ENCODE results near the gene NOTUM. TPM values are rescaled to one million over a fixed set of nuclear protein-coding genes. Genes with fewer than 3 reads are reported as not detected.

Gene NOTUM
- total RNA-seq, 1 experiment from 2014 or later: not detected

DNA sequence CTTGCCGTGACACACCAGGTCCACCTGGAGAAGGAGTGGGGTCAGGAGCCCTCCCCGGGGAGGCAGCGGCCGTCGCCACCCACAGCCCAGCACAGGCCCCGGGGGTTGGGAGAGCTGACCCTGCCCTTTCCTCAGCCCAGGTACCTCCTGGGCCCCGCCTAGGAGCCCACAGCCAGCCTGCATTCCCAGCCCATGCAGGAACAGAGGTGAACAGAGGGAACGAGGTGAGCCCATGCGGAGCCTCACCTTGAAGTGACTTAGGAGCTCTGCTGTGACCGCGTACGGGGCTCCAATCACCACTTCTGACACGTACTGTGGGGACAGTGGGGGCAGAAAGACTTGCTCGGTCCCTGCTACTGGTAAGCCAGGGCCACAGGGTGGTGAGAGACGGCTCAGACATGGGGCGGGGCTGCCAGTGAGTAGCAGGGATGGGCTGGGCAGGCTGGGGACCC, 55.5 kb downstream of the NOTUM start:
- ChIA-PET POLR2A (ENCODE audit: low non-redundant PET) (no interaction called here), CTCF (no interaction called here)

DNA sequence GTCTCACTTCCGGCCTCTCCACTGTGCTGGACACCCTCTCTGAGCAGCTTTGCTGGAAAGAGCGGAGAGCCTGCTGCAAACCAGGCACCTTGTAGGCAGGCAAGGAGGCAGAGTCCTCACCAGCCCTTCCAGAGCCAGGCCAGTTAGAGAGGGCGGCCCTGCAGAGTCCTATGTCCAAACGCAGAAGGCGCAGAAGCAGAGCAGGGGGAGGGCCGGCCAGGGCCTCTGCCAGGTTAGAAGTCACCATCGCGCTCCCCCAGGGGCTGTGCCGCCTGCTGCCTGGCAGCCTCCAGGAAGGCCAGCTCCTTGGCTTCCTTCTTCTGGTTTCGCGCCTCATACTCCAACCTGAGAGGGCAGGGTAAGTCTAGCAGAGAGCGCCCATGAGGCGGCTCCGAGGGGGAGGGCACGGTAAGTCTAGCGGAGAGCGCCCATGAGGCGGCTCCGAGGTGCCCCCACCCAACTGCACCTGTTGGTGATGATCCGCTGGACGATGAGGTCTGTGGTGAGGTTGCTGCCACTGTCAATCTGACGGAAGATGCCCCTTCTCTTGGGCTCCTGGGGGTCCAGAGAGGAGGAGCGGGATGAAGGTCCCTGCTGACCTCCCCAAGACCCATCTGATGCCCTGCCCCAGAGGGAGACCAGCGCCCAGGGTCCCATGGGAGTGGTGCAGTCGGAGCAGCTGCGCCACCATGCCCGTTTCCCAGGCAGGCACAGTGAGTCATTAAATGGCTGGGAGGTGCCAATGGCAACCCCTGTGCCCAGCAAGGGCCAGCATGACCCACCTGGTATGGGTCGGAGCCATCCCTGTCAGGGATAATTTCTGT, 56.2 kb downstream of the NOTUM start:
- no peak overlapping the region for H3K27ac ChIP-seq (ENCODE audit: low read depth, low read length, poor library complexity, severe bottlenecking)
- DNase-seq (ENCODE audit: low spot score): no peak
- TSS peak; percentile 33 for BruUV-seq (replicated peaks)
- H3K27me3 ChIP-seq (replicated peaks; ENCODE audit: insufficient read depth, low read depth, low read length, poor library complexity): no peaks in the 10 kb centered on the region
- intact Hi-C loops (cut with micrococcal nuclease; ENCODE audit: unreplicated experiment): no loop called here
- CTCF ChIA-PET: no interaction called here
- H3K4me1 ChIP-seq (ENCODE audit: insufficient read depth, low read length, poor library complexity, severe bottlenecking): peaks cover 5% of the 10 kb centered on the region
- peaks cover 33% of the 10 kb centered on the region for H3K36me3 ChIP-seq (ENCODE audit: insufficient read depth, low read length, poor library complexity, severe bottlenecking)
- H3K9me3 ChIP-seq (ENCODE audit: low read depth, low read length, poor library complexity, severe bottlenecking): no peaks in the 10 kb centered on the region
- no peak overlapping the region for H3K4me3 ChIP-seq (ENCODE audit: low read depth, low read length, poor library complexity, severe bottlenecking)
- POLR2A ChIA-PET (ENCODE audit: low non-redundant PET): no interaction called here
- TF ChIP-seq, protein P1, sequence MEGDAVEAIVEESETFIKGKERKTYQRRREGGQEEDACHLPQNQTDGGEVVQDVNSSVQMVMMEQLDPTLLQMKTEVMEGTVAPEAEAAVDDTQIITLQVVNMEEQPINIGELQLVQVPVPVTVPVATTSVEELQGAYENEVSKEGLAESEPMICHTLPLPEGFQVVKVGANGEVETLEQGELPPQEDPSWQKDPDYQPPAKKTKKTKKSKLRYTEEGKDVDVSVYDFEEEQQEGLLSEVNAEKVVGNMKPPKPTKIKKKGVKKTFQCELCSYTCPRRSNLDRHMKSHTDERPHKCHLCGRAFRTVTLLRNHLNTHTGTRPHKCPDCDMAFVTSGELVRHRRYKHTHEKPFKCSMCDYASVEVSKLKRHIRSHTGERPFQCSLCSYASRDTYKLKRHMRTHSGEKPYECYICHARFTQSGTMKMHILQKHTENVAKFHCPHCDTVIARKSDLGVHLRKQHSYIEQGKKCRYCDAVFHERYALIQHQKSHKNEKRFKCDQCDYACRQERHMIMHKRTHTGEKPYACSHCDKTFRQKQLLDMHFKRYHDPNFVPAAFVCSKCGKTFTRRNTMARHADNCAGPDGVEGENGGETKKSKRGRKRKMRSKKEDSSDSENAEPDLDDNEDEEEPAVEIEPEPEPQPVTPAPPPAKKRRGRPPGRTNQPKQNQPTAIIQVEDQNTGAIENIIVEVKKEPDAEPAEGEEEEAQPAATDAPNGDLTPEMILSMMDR (conservative IDR thresholded peaks at IDR 0.05; ENCODE audit: low read depth, low read length): no peak
- TF ChIP-seq EZH2 (IDR thresholded peaks at IDR 0.05; ENCODE audit: borderline replicate concordance, low read depth, low read length, poor library complexity, severe bottlenecking): no peak

More for the DNA sequence above, 55.5 kb downstream of the NOTUM start:
- no peaks in the 10 kb centered on the region for H3K9me3 ChIP-seq (ENCODE audit: low read depth, low read length, poor library complexity, severe bottlenecking)
- H3K36me3 ChIP-seq (ENCODE audit: insufficient read depth, low read length, poor library complexity, severe bottlenecking): peaks cover 30% of the 10 kb centered on the region
- TF ChIP-seq, protein P1 (conservative IDR thresholded peaks at IDR 0.05; ENCODE audit: low read depth, low read length): no peak
- TF ChIP-seq EZH2 (IDR thresholded peaks at IDR 0.05; ENCODE audit: borderline replicate concordance, low read depth, low read length, poor library complexity, severe bottlenecking): no peak
- peaks cover 10% of the 10 kb centered on the region for H3K4me1 ChIP-seq (ENCODE audit: insufficient read depth, low read length, poor library complexity, severe bottlenecking)
- no TSS peak for BruUV-seq (replicated peaks)
- intact Hi-C loops (cut with micrococcal nuclease; ENCODE audit: unreplicated experiment): no loop called here
- no peak overlapping the region for H3K4me3 ChIP-seq (ENCODE audit: low read depth, low read length, poor library complexity, severe bottlenecking)
- no peak overlapping the region for H3K27ac ChIP-seq (ENCODE audit: low read depth, low read length, poor library complexity, severe bottlenecking)
- DNase-seq (ENCODE audit: low spot score): no peak
- no peaks in the 10 kb centered on the region for H3K27me3 ChIP-seq (replicated peaks; ENCODE audit: insufficient read depth, low read depth, low read length, poor library complexity)

DNA sequence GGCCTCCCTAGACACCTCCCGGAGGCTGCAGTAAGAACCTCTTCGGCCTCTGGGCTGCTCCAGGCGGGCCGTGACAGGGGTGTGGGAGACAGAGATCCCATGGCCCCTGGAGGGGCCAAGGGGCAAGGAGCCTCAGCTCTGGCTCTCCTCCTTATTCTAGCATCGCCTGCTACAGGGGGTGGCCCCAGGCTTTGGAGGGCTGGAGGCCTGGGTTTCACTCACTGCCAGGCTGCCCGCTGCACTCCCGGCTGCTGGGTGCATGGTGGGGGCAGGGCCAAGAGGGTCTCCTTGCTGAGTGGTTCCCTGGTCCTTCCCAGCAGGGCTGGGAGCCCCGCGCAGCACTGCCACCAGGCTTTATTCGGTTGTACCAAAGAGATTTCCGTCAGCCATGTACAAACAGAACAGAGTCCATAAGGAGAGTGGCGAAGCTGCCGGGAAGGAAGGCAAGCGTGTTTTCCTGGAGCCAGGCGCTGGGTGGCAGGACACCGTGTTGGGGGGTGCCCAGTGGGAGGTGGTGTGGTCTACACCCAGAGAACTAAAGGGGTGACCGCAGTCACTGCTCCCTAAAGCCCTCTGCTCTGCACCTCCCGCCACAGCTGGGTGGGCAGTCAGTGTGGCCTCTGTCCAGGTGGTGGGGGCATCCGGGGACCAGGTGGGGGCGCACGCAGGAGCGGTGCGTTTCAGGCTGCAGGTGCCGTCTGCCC, 56.9 kb downstream of the NOTUM start:
- Histone ChIP-seq H3K4me3 (ENCODE audit: low read depth, low read length, poor library complexity, severe bottlenecking) (no peak overlapping the region), H3K9me3 (ENCODE audit: low read depth, low read length, poor library complexity, severe bottlenecking) (no peaks in the 10 kb centered on the region), H3K4me1 (ENCODE audit: insufficient read depth, low read length, poor library complexity, severe bottlenecking) (peaks cover 6% of the 10 kb centered on the region), H3K36me3 (ENCODE audit: insufficient read depth, low read length, poor library complexity, severe bottlenecking) (peaks cover 35% of the 10 kb centered on the region), H3K27ac (ENCODE audit: low read depth, low read length, poor library complexity, severe bottlenecking) (no peak overlapping the region), H3K27me3 (replicated peaks; ENCODE audit: insufficient read depth, low read depth, low read length, poor library complexity) (no peaks in the 10 kb centered on the region)
- POLR2A ChIA-PET (ENCODE audit: low non-redundant PET): no interaction called here
- intact Hi-C loops (cut with micrococcal nuclease; ENCODE audit: unreplicated experiment): no loop called here
- no peak for TF ChIP-seq EZH2 (IDR thresholded peaks at IDR 0.05; ENCODE audit: borderline replicate concordance, low read depth, low read length, poor library complexity, severe bottlenecking)
- TF ChIP-seq, protein P1 (conservative IDR thresholded peaks at IDR 0.05; ENCODE audit: low read depth, low read length): no peak
- BruUV-seq (replicated peaks): no TSS peak
- CTCF ChIA-PET: no interaction called here
- no peak for DNase-seq (ENCODE audit: low spot score)

Data from A673 (cell line).